Prostate gland (tissue), 2 donors: ENCODE results near the gene TOGARAM1.

Experiments used
- POLR2AphosphoS5 ChIP-seq: sonication (generic); formaldehyde crosslinking; IDR thresholded peaks from one replicate; pipeline ENCODE4 v1.6.1; 2017; ENCODE audit warnings: antibody characterized with exemption
- TF ChIP-seq, protein P1 (sequence below), 4 experiments: fragments of 200-600 bp in 2 of 4; fragments of 450-650 bp in 2 of 4; sonication (generic) in 2 of 4; IDR thresholded peaks; 1 replicate in 3 of 4; 2 replicates in 1 of 4; pipeline ENCODE4 v1.5.1; 2016 to 2019; ENCODE audit warnings: antibody characterized with exemption in 4 of 4, mild to moderate bottlenecking in 2 of 4, moderate library complexity in 2 of 4

DNA sequence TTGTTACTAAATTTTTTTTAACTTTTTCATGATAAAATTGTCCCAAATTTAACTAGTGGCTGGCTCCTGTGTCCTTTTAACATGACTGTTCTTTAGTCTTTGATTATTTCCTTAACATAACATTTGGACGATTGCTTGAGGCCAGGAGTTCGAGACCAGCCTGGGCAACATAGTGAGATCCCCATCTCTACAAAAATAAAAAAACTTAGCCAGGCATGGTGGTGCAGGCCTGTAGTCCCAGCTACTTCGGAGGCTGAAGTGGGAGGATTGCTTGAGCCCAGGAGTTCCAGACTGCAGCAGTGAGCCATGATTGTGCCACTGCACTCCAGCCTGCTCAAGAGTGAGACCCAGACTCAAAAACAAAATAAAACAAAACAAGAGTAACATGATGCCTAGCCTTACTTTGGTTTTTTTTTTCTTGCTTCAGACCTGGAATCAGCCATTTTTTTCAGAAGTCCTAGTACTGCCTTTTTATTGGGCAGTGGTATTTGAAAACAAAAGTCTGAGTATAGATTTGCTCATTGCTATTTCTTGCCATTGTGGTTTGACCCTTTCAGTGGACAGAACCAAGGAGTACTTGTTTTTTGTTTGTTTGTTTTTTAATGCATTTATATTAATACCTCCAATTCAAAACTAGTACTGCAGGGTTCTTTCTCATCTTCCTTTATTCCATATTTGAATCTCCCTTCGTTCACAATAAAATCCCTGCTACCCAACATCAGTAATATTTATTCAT lies 4.8 kb downstream of the TOGARAM1 start:
- TF ChIP-seq, protein P1, sequence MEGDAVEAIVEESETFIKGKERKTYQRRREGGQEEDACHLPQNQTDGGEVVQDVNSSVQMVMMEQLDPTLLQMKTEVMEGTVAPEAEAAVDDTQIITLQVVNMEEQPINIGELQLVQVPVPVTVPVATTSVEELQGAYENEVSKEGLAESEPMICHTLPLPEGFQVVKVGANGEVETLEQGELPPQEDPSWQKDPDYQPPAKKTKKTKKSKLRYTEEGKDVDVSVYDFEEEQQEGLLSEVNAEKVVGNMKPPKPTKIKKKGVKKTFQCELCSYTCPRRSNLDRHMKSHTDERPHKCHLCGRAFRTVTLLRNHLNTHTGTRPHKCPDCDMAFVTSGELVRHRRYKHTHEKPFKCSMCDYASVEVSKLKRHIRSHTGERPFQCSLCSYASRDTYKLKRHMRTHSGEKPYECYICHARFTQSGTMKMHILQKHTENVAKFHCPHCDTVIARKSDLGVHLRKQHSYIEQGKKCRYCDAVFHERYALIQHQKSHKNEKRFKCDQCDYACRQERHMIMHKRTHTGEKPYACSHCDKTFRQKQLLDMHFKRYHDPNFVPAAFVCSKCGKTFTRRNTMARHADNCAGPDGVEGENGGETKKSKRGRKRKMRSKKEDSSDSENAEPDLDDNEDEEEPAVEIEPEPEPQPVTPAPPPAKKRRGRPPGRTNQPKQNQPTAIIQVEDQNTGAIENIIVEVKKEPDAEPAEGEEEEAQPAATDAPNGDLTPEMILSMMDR (IDR thresholded peaks at IDR 0.05): no peak
- TF ChIP-seq POLR2AphosphoS5: no peak
